K562 (cell line): Measurements from ENCODE around the gene FOSL2.

Source experiments
- MAFK ChIP-seq: IDR thresholded peaks from 2 replicates; pipeline ENCODE4 v1.6.1; 2011; ENCODE audit warnings: low read length, improper control_type of control experiment
- TF ChIP-seq, protein P1 (sequence below), 3 experiments: IDR thresholded peaks in 2 of 3; conservative IDR thresholded peaks in 1 of 3; 2 replicates each; pipeline ENCODE4 v1.5.1; 2011 to 2012; ENCODE audit warnings: low read length in 3 of 3, mild to moderate bottlenecking in 3 of 3, control low read depth in 2 of 3, improper control_type of control experiment in 1 of 3, inconsistent platforms in 1 of 3, low read depth in 1 of 3, mixed read lengths in 1 of 3, moderate library complexity in 1 of 3; ENCODE audit not compliant: insufficient read depth in 2 of 3

DNA sequence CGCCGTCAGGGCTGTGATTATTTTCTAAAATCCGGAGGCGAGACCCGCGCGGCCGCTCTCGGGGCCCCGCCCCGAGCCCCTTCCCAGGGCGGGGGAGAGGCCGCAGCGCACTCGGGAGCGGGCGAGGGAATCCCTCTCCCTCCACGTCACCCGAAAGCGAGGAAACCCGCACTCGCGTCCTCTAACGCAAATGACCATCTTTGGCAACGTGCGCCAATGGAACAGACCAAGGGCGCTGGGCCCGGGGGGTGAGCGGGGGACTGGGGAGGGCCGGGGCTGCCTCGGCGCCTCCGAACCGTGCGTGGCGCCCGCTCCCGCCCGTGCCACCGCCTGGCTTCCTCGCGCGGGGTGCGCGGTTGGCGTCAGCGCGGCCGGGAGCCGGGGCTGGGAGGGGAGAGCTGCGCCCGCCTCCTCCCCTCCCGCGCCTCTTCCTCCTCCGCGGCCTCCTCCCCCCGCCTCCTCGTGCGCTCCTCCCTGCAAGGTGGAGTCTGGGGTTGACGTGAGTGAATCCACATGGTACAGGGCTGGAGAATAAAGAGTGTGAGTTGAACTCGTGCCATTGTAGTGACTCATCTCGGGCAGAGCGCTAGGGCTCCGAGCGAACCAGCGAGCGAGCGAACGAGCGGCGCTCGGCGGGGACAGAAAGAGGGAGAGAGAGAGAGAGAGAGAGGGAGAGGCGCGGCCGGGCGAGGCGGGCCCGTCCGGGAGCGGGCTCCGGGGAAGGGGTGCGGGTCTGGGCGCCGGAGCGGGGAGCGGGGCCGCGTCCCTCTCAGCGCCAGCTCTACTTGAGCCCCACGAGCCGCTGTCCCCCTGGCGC is at the start of gene FOSL2:
- TF ChIP-seq MAFK: no peak
- TF ChIP-seq, protein P1, sequence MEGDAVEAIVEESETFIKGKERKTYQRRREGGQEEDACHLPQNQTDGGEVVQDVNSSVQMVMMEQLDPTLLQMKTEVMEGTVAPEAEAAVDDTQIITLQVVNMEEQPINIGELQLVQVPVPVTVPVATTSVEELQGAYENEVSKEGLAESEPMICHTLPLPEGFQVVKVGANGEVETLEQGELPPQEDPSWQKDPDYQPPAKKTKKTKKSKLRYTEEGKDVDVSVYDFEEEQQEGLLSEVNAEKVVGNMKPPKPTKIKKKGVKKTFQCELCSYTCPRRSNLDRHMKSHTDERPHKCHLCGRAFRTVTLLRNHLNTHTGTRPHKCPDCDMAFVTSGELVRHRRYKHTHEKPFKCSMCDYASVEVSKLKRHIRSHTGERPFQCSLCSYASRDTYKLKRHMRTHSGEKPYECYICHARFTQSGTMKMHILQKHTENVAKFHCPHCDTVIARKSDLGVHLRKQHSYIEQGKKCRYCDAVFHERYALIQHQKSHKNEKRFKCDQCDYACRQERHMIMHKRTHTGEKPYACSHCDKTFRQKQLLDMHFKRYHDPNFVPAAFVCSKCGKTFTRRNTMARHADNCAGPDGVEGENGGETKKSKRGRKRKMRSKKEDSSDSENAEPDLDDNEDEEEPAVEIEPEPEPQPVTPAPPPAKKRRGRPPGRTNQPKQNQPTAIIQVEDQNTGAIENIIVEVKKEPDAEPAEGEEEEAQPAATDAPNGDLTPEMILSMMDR (IDR thresholded peaks at IDR 0.05 in 2 of 3, conservative IDR thresholded peaks at IDR 0.05 in 1 of 3; ENCODE audit: insufficient read depth in 2 of 3, low read depth in 1 of 3, low read length in 3 of 3): 0 out of 6 replicates have a peak, but pooled peaks of 1 of the 3 experiments have one; percentile 2
